HepG2 (cell line): Measurements from ENCODE around the gene COX6A2. TPM values are rescaled to one million over a fixed set of nuclear protein-coding genes. Genes with fewer than 3 reads are reported as not detected.

Source experiments
- CERS6 ChIP-seq: sonication (generic); formaldehyde crosslinking; IDR thresholded peaks from 2 replicates; pipeline ENCODE4 v1.5.0; 2020; ENCODE audit warnings: missing genetic modification reagents
- CHCHD3 ChIP-seq: sonication (generic); formaldehyde crosslinking; IDR thresholded peaks from 2 replicates; pipeline ENCODE4 v1.8.0; 2022; ENCODE audit warnings: mild to moderate bottlenecking, missing genetic modification reagents, moderate library complexity
- CREB1 ChIP-seq, 2 experiments: fragments of 450-650 bp in 1 of 2; IDR thresholded peaks; 2 replicates each; pipeline ENCODE4 v1.6.1; 2016 to 2017; ENCODE audit warnings: control low read depth in 1 of 2, mild to moderate bottlenecking in 1 of 2, missing compliant biosample characterization in 1 of 2, missing genetic modification characterization in 1 of 2
- FOXA1 ChIP-seq, 2 experiments: fragments of 450-650 bp in 1 of 2; sonication (generic) in 1 of 2; formaldehyde crosslinking in 1 of 2; IDR thresholded peaks; 2 replicates each; pipeline versions ENCODE4 v1.4.0 to v1.6.1; 2016 to 2020; ENCODE audit warnings: missing genetic modification reagents in 1 of 2
- FOXK2 ChIP-seq: fragments of 450-650 bp; IDR thresholded peaks from 2 replicates; pipeline ENCODE4 v1.6.1; 2016
- GTF3A ChIP-seq: sonication (generic); formaldehyde crosslinking; conservative IDR thresholded peaks from 2 replicates; pipeline ENCODE4 v1.4.0; 2020; ENCODE audit warnings: mild to moderate bottlenecking, missing genetic modification reagents
- GZF1 ChIP-seq: sonication (generic); formaldehyde crosslinking; IDR thresholded peaks from 2 replicates; pipeline ENCODE4 v1.5.1; 2020; ENCODE audit warnings: mild to moderate bottlenecking, missing genetic modification reagents
- HDAC2 ChIP-seq: sonication (generic); formaldehyde crosslinking; IDR thresholded peaks from 2 replicates; pipeline ENCODE4 v1.4.0; 2020; ENCODE audit warnings: missing genetic modification reagents
- JUND ChIP-seq: sonication (generic); formaldehyde crosslinking; IDR thresholded peaks from 2 replicates; pipeline ENCODE4 v1.8.0; 2022; ENCODE audit warnings: mild to moderate bottlenecking, missing genetic modification reagents
- KAT7 ChIP-seq: IDR thresholded peaks from 2 replicates; pipeline ENCODE4 v1.6.1; 2018; ENCODE audit warnings: borderline replicate concordance, missing compliant biosample characterization
- KDM5B ChIP-seq: sonication (generic); formaldehyde crosslinking; IDR thresholded peaks from 2 replicates; pipeline ENCODE4 v1.4.0; 2020; ENCODE audit warnings: missing genetic modification reagents, mild to moderate bottlenecking, borderline replicate concordance
- MLLT10 ChIP-seq: sonication (generic); formaldehyde crosslinking; IDR thresholded peaks from 2 replicates; pipeline ENCODE4 v1.4.0; 2020; ENCODE audit warnings: missing genetic modification reagents
- NFKB2 ChIP-seq: sonication (generic); formaldehyde crosslinking; IDR thresholded peaks from 2 replicates; pipeline ENCODE4 v1.4.0; 2020; ENCODE audit warnings: missing genetic modification reagents, borderline replicate concordance
- POLR2AphosphoS5 ChIP-seq: IDR thresholded peaks from 2 replicates; pipeline ENCODE4 v1.6.1; 2012; ENCODE audit warnings: low read depth, low read length
- RAD21 ChIP-seq: fragments of 450-650 bp; formaldehyde crosslinking; IDR thresholded peaks from 2 replicates; pipeline ENCODE4 v1.5.0; 2020; ENCODE audit warnings: mild to moderate bottlenecking
- RORA ChIP-seq: sonication (generic); formaldehyde crosslinking; IDR thresholded peaks from 2 replicates; pipeline ENCODE4 v1.5.0; 2020; ENCODE audit warnings: mild to moderate bottlenecking, missing genetic modification reagents, moderate library complexity
- RXRB ChIP-seq: IDR thresholded peaks from 2 replicates; pipeline ENCODE4 v1.6.1; 2016; ENCODE audit warnings: borderline replicate concordance, missing genetic modification reagents, missing compliant biosample characterization
- SRSF9 ChIP-seq: fragments of 200-400 bp; formaldehyde crosslinking; IDR thresholded peaks from 2 replicates; pipeline ENCODE4 v1.6.1; 2018; ENCODE audit warnings: borderline replicate concordance, mild to moderate bottlenecking, low read depth, low read length; ENCODE audit not compliant: insufficient read depth, poor library complexity, severe bottlenecking
- SRY ChIP-seq: sonication (generic); formaldehyde crosslinking; IDR thresholded peaks from 2 replicates; pipeline ENCODE4 v1.8.0; 2022; ENCODE audit warnings: mild to moderate bottlenecking, missing genetic modification reagents
- U2AF1 ChIP-seq: fragments of 200-400 bp; formaldehyde crosslinking; optimal IDR thresholded peaks from 2 replicates; pipeline ENCODE3; 2017; ENCODE audit warnings: mild to moderate bottlenecking, low read depth, low read length
- U2AF2 ChIP-seq: fragments of 200-400 bp; formaldehyde crosslinking; IDR thresholded peaks from 2 replicates; pipeline ENCODE4 v1.6.1; 2017; ENCODE audit warnings: low read depth, mild to moderate bottlenecking, low read length
- ZEB1 ChIP-seq: IDR thresholded peaks from 2 replicates; pipeline ENCODE4 v1.6.1; 2012; ENCODE audit warnings: mild to moderate bottlenecking, low read depth, inconsistent platforms; ENCODE audit not compliant: insufficient replicate concordance
- ZFX ChIP-seq: sonication (generic); formaldehyde crosslinking; IDR thresholded peaks from 2 replicates; pipeline ENCODE4 v1.4.0; 2020; ENCODE audit warnings: mild to moderate bottlenecking, low read depth, missing genetic modification reagents, moderate library complexity
- ZNF230 ChIP-seq: sonication (generic); formaldehyde crosslinking; IDR thresholded peaks from 2 replicates; pipeline ENCODE4 v1.4.0; 2020; ENCODE audit warnings: mild to moderate bottlenecking, missing genetic modification reagents
- ZNF253 ChIP-seq: sonication (generic); formaldehyde crosslinking; IDR thresholded peaks from 2 replicates; pipeline ENCODE4 v1.8.0; 2022; ENCODE audit warnings: mild to moderate bottlenecking, missing genetic modification reagents, borderline replicate concordance
- ZNF572 ChIP-seq: sonication (generic); formaldehyde crosslinking; IDR thresholded peaks from 2 replicates; pipeline ENCODE4 v1.5.1; 2020; ENCODE audit warnings: mild to moderate bottlenecking, missing genetic modification reagents
- ZNF670 ChIP-seq: sonication (generic); formaldehyde crosslinking; IDR thresholded peaks from 2 replicates; pipeline ENCODE4 v1.8.0; 2022; ENCODE audit warnings: mild to moderate bottlenecking, missing genetic modification reagents, borderline replicate concordance
- ZNF781 ChIP-seq: sonication (generic); formaldehyde crosslinking; IDR thresholded peaks from 2 replicates; pipeline ENCODE4 v1.5.1; 2020; ENCODE audit warnings: borderline replicate concordance, mild to moderate bottlenecking, missing genetic modification reagents; ENCODE audit errors: not compliant biosample characterization
- polyA plus RNA-seq, 8 experiments: library from polyadenylated mRNA; depleted of rRNA in 3 of 8; stranded (reverse) in 7 of 8; unstranded in 1 of 8; fragments of >200 nt; fragmentation: Illumina TruSeq in 4 of 8; extraction: Trizol in 4 of 8; gene quantifications; 2 replicates each; pipeline versions ENCODE4 v1.2.1 to v1.2.3, GENCODE V29; 2011 to 2016; ENCODE audit warnings: low read depth in 4 of 8, missing spikeins in 1 of 8, mixed read lengths in 1 of 8; ENCODE audit not compliant: insufficient read depth in 1 of 8
- total RNA-seq, 5 experiments: library from RNA; depleted of rRNA; stranded (reverse); fragments of >200 nt; fragmentation: Illumina TruSeq; extraction: Trizol; gene quantifications; 2 replicates each; pipeline ENCODE4 v1.2.3, GENCODE V29; 2016; ENCODE audit warnings: low read depth in 1 of 5
- TF ChIP-seq, protein P1 (sequence below): sonication (generic); formaldehyde crosslinking; IDR thresholded peaks from 2 replicates; pipeline ENCODE4 v1.5.1; 2020; ENCODE audit warnings: missing genetic modification reagents, mild to moderate bottlenecking, borderline replicate concordance

Gene COX6A2
- total and polyA plus RNA-seq, 2 of the 13 experiments (the other 11 are each of a cell fraction or from before 2014, with no cell fraction given) = not detected

- peak; percentile 86 for TF ChIP-seq KDM5B
- peak; percentile 18 for TF ChIP-seq ZNF670
- TF ChIP-seq ZNF253 (CRISPR knock-in tag) = peak; percentile 63; the same call in 1 of the 2 replicates
- TF ChIP-seq ZFX (CRISPR knock-in tag) = peak; percentile 94
- TF ChIP-seq U2AF2 = no peak
- 0 out of 2 replicates have a peak, but pooled peaks have one; percentile 53 for TF ChIP-seq MLLT10
- no peak for TF ChIP-seq FOXK2
- TF ChIP-seq FOXA1 (IDR thresholded peaks at IDR 0.05) = no peak
- peak; percentile 60 for TF ChIP-seq FOXA1 (CRISPR knock-in tag; IDR thresholded peaks at IDR 0.05)
- TF ChIP-seq SRSF9 = no peak
- TF ChIP-seq RORA (CRISPR knock-in tag) = no peak
- peak; percentile 84 for TF ChIP-seq GTF3A (CRISPR knock-in tag)
- peak; percentile 34; the same call in 1 of the 2 replicates for TF ChIP-seq RXRB (CRISPR knock-in tag)
- no peak for TF ChIP-seq ZNF572 (CRISPR knock-in tag)
- peak; percentile 48 for TF ChIP-seq ZNF781 (CRISPR knock-in tag)
- peak; percentile 33; the same call in 1 of the 2 replicates for TF ChIP-seq JUND (CRISPR knock-in tag)
- no peak for TF ChIP-seq GZF1
- TF ChIP-seq, protein P1, sequence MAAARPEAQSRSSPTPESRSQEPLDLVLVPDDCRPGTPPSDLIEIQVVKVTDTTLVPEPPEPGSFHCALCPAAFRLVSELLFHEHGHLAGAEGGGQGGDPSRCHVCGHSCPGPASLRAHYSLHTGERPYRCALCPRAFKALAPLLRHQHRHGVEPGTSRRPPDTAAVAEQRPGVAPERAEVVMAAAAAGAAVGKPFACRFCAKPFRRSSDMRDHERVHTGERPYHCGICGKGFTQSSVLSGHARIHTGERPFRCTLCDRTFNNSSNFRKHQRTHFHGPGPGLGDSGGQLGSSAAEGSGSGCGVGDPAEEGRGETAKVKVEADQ = peak; percentile 92; the same call in 1 of the 2 replicates
- TF ChIP-seq CHCHD3 (CRISPR knock-in tag) = no peak
- peak; percentile 94 for TF ChIP-seq NFKB2
- peak; percentile 98 for TF ChIP-seq SRY
- peak; percentile 94 for TF ChIP-seq CREB1 (IDR thresholded peaks at IDR 0.05)
- TF ChIP-seq CREB1 (CRISPR knock-in tag; IDR thresholded peaks at IDR 0.05) = peak; percentile 97
- TF ChIP-seq U2AF1 = peak; percentile 88
- peak; percentile 86 for TF ChIP-seq HDAC2 (CRISPR knock-in tag)
- TF ChIP-seq RAD21 (CRISPR knock-in tag) = peak; percentile 63
- TF ChIP-seq POLR2AphosphoS5 = peak; percentile 77
- TF ChIP-seq KAT7 (CRISPR knock-in tag) = peak; percentile 69; the same call in 1 of the 2 replicates
- TF ChIP-seq ZNF230 = peak; percentile 75; the same call in 1 of the 2 replicates
- TF ChIP-seq ZEB1 = no peak
- peak; percentile 64; the same call in 1 of the 2 replicates for TF ChIP-seq CERS6 (CRISPR knock-in tag)
These were observed 30.9 kb upstream of the COX6A2 start, which contains the start of gene ARMC5 (continued) for GRCh38 chr16:31458844-31459686.
